ENCODE measurements around the gene UGT2A2.

DNA sequence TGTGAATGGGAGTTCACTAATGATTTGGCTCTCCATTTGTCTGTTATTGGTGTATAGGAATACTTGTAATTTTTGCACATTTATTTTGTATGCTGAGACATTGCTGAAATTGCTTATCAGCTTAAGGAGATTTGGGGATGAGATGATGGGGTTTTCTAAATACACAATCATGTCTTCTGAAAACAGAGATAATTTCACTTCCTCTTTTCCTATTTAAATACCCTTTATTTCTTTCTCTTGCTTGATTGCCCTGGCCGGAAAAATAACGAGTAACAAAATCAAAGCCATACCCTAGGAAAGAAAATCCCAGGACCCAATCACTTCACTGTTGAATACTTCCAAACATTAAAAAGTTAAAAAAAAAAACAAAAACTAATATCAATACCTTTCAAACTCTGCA lies 76.0 kb downstream of the UGT2A2 start:
- TF ChIP-seq, protein P1, sequence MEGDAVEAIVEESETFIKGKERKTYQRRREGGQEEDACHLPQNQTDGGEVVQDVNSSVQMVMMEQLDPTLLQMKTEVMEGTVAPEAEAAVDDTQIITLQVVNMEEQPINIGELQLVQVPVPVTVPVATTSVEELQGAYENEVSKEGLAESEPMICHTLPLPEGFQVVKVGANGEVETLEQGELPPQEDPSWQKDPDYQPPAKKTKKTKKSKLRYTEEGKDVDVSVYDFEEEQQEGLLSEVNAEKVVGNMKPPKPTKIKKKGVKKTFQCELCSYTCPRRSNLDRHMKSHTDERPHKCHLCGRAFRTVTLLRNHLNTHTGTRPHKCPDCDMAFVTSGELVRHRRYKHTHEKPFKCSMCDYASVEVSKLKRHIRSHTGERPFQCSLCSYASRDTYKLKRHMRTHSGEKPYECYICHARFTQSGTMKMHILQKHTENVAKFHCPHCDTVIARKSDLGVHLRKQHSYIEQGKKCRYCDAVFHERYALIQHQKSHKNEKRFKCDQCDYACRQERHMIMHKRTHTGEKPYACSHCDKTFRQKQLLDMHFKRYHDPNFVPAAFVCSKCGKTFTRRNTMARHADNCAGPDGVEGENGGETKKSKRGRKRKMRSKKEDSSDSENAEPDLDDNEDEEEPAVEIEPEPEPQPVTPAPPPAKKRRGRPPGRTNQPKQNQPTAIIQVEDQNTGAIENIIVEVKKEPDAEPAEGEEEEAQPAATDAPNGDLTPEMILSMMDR (IDR thresholded peaks at IDR 0.05) = no peak
- TF ChIP-seq POLR2A (IDR thresholded peaks at IDR 0.05) = no peak
